Adrenal gland (tissue), 12 donors: Measurements from ENCODE around the gene PCDHGA6. TPM values are rescaled to one million over a fixed set of nuclear protein-coding genes. Genes with fewer than 3 reads are reported as not detected.
"Not testable (repeated sequence)": the region's sequence is repeated elsewhere in the genome, so short reads cannot be mapped to it uniquely, and the experiment has no call there.

Experiments
- DNase-seq, 7 donors: peaks; one replicate each; pipeline ENCODE4 v3.0.0-alpha.2; 2019 to 2020
- H3K27ac ChIP-seq, 5 donors: fragments of 200-600 bp; sonication (generic) in 4 of 5; 1 replicate in 3 of 5; 2 replicates in 2 of 5; pipeline versions ENCODE4 v1.5.1 to v1.8.0; 2016 to 2020; ENCODE audit warnings: mild to moderate bottlenecking in 1 of 5
- H3K27me3 ChIP-seq: fragments of 200-600 bp; 2 replicates; pipeline ENCODE4 v1.8.0; 2021
- H3K36me3 ChIP-seq, 2 donors: fragments of 200-600 bp; replicated peaks in 1 of 2; 1 replicate in 1 of 2; 2 replicates in 1 of 2; pipeline versions ENCODE4 v1.5.1 to v1.8.0; 2018 to 2022
- H3K4me1 ChIP-seq, 2 donors: fragments of 200-600 bp; replicated peaks in 1 of 2; 1 replicate in 1 of 2; 2 replicates in 1 of 2; pipeline versions ENCODE4 v1.5.1 to v1.8.0; 2018 to 2021
- H3K4me3 ChIP-seq, 4 donors: fragments of 200-600 bp; sonication (generic) in 3 of 4; one replicate each; pipeline ENCODE4 v1.5.1; 2016 to 2018
- H3K9me3 ChIP-seq, 3 donors: fragments of 200-600 bp; sonication (generic) in 1 of 3; replicated peaks in 1 of 3; 1 replicate in 2 of 3; 2 replicates in 1 of 3; pipeline versions ENCODE4 v1.5.1 to v1.8.0; 2016 to 2021
- CTCF ChIP-seq, 6 experiments: fragments of 450-650 bp in 4 of 6; fragments of 200-600 bp in 2 of 6; sonication (generic) in 1 of 6; IDR thresholded peaks; 1 replicate in 5 of 6; 2 replicates in 1 of 6; pipeline versions ENCODE4 v1.5.1 to v1.8.0; 2016 to 2021; ENCODE audit warnings: antibody characterized with exemption in 6 of 6, mild to moderate bottlenecking in 2 of 6, moderate library complexity in 1 of 6
- POLR2A ChIP-seq, 2 donors: fragments of 450-650 bp; IDR thresholded peaks; one replicate each; pipeline ENCODE4 v1.6.1; 2017; ENCODE audit warnings: antibody characterized with exemption in 2 of 2, mild to moderate bottlenecking in 2 of 2, moderate library complexity in 1 of 2
- WGBS, 4 donors: extraction: QIAGEN DNeasy Blood & Tissue Kit in 2 of 4; methylation state at CpG; one replicate each; pipeline versions ENCODE4 v1.1.5 to v1.1.7; 2013 to 2017; 5-methylcytosine and 5-hydroxymethylcytosine counted together
- intact Hi-C, 2 donors: fragments of 100-400 bp; cut with DNase I; formaldehyde crosslinking; loops; one replicate each; pipeline versions ENCODE4 v1.14.1 to v1.15.0; 2022 to 2023
- polyA plus RNA-seq, 3 donors: library from polyadenylated mRNA; stranded (reverse); fragments of 200-250 nt in 2 of 3; fragments of 350-450 nt in 1 of 3; fragmentation: Illumina TruSeq in 1 of 3; extraction: RNeasy Lipid Tissue Mini Kit (QIAGEN cat#74804) in 1 of 3; gene quantifications; one replicate each; pipeline ENCODE4 v1.2.3, GENCODE V29; 2013 to 2014
- total RNA-seq, 9 donors: library from RNA; depleted of rRNA in 4 of 9; stranded (reverse); fragments of >200 nt in 4 of 9; fragments of 120-200 nt in 1 of 9; fragmentation: NEBNext Ultra II Directional in 1 of 9; extraction: Animal tissue kit (Norgen Biotek cat#: 25700) in 1 of 9; gene quantifications; one replicate each; pipeline versions ENCODE4 v1.1.0 to v1.2.4, GENCODE V29; 2013 to 2023
- donor health status: healthy with polysubstance abuse.
- donor health status: Bipolar disorder and iron deficiency.
- donor health status: DM: yes; HTN: yes; CAD: no.
- donor health status: DM: no; HTN: no; CAD: no.
- donor health status: DM: no; HTN: no; CAD: no.
- donor health status: DM: yes; HTN: yes; CAD: no.

PCDHGA6 gene
- total and polyA plus RNA-seq, 12 donors = 0.57 to 6.6 (median 2.8) TPM

GRCh38 chr5:141343242-141343952 is 30.3 kb upstream of the PCDHGA6 start, which contains the start of gene PCDHGA3:
Gene PCDHGA3, plus strand, starts transcription at chr5:141343829. Its CDS starts 205 bp downstream, at chr5:141344034.
- no peaks in the 10 kb centered on the region for H3K36me3 ChIP-seq
- peaks cover 0 to 20% (median 10%) of the 10 kb centered on the region in 3 donors for H3K9me3 ChIP-seq
- H3K4me3 ChIP-seq = peak within 1 kb of the TSS in 1 of 4 donors; percentile 16
- intact Hi-C loops = no loop called here
- 22 to 29% (median 24%) methylated on average over 9 of the region's 9 CpGs for WGBS, 4 donors
- DNase-seq = peak in 1 of 7 donors; percentile 32
- H3K27me3 ChIP-seq = no peaks in the 10 kb centered on the region
- TF ChIP-seq CTCF (IDR thresholded peaks at IDR 0.05) (peak in 4 of 6 experiments; percentile 9 to 33 (median 18)), POLR2A (IDR thresholded peaks at IDR 0.05) (no peak)
- H3K27ac ChIP-seq = no peak within 1 kb of the TSS
- H3K4me1 ChIP-seq = no peaks in the 10 kb centered on the region

GRCh38 chr5:141343953-141344463 is 29.7 kb upstream of the PCDHGA6 start:
- no peak for TF ChIP-seq POLR2A (IDR thresholded peaks at IDR 0.05)
- TF ChIP-seq CTCF (IDR thresholded peaks at IDR 0.05) = peak in 1 of 6 experiments; percentile 2
- no peaks in the 10 kb centered on the region for H3K27me3 ChIP-seq
- H3K36me3 ChIP-seq = no peaks in the 10 kb centered on the region
- 17 to 36% (median 28%) methylated on average over 10 to 31 of the region's 31 CpGs for WGBS, 4 donors
- no peak overlapping the region for H3K27ac ChIP-seq
- H3K4me1 ChIP-seq = no peaks in the 10 kb centered on the region
- peaks cover 0 to 20% (median 10%) of the 10 kb centered on the region in 3 donors for H3K9me3 ChIP-seq
- peak overlapping the region in 1 of 4 donors; percentile 16 for H3K4me3 ChIP-seq
- DNase-seq = no peak
- intact Hi-C loops = no loop called here

- intact Hi-C loops = no loop called here
- no peaks in the 10 kb centered on the region for H3K36me3 ChIP-seq
- no peak for DNase-seq
- peaks cover 0 to 20% (median 10%) of the 10 kb centered on the region in 3 donors for H3K9me3 ChIP-seq
- no peaks in the 10 kb centered on the region for H3K27me3 ChIP-seq
- no peaks in the 10 kb centered on the region for H3K4me1 ChIP-seq
- WGBS, 4 donors = 26 to 54% (median 31%) methylated on average over 8 to 20 of the region's 20 CpGs
- H3K4me3 ChIP-seq = no peak overlapping the region
- H3K27ac ChIP-seq = no peak overlapping the region
- TF ChIP-seq POLR2A (IDR thresholded peaks at IDR 0.05) (no peak), CTCF (IDR thresholded peaks at IDR 0.05) (no peak)
Observed at GRCh38 chr5:141345327-141345726, 28.4 kb upstream of the PCDHGA6 start.

GRCh38 chr5:141346017-141346416 is 27.7 kb upstream of the PCDHGA6 start:
- H3K27ac ChIP-seq, intact Hi-C loops, H3K4me1 ChIP-seq, H3K27me3 ChIP-seq, H3K36me3 ChIP-seq, DNase-seq, H3K4me3 ChIP-seq: not testable (repeated sequence)
- H3K9me3 ChIP-seq = peaks cover 0 to 20% (median 10%) of the 10 kb centered on the region in 3 donors
- WGBS, 4 donors = 34 to 59% (median 48%) methylated on average over 16 to 26 of the region's 35 CpGs
